Astrocyte (in vitro differentiated cells and primary cell): ENCODE data around the gene DLGAP1. TPM values are rescaled to one million over a fixed set of nuclear protein-coding genes. Genes with fewer than 3 reads are reported as not detected.

Experiments used
- DNase-seq: peaks from one replicate; pipeline ENCODE4 v3.0.0-alpha.2; 2010; ENCODE audit warnings: low read depth
- FAIRE-seq: peaks from 2 replicates; lab custom pipeline; 2011; peaks lifted over from hg19 to GRCh38; lab: Jason Lieb, UNC
- H2AFZ ChIP-seq: 2 replicates; pipeline ENCODE4 v1.6.0; 2012; ENCODE audit warnings: low read depth, low read length, inconsistent platforms
- H3K27ac ChIP-seq: 2 replicates; pipeline ENCODE4 v1.5.1; 2011; ENCODE audit warnings: low read depth, low read length, inconsistent platforms
- H3K27me3 ChIP-seq: 2 replicates; pipeline ENCODE4 v1.6.0; 2011; ENCODE audit warnings: low read length, inconsistent platforms; ENCODE audit not compliant: insufficient read depth
- H3K36me3 ChIP-seq: 2 replicates; pipeline ENCODE4 v1.5.1; 2011; ENCODE audit warnings: low read length, inconsistent platforms; ENCODE audit not compliant: insufficient read depth
- H3K4me1 ChIP-seq: 2 replicates; pipeline ENCODE4 v1.5.1; 2011; ENCODE audit warnings: low read length, inconsistent platforms; ENCODE audit not compliant: insufficient read depth
- H3K4me2 ChIP-seq: 2 replicates; pipeline ENCODE4 v1.6.0; 2012; ENCODE audit warnings: low read length, inconsistent platforms
- H3K4me3 ChIP-seq: 2 replicates; pipeline ENCODE4 v1.5.1; 2011; ENCODE audit warnings: low read depth, mild to moderate bottlenecking, low read length, inconsistent platforms; ENCODE audit not compliant: insufficient read depth
- H3K79me2 ChIP-seq: 2 replicates; pipeline ENCODE4 v1.6.0; 2012; ENCODE audit warnings: mild to moderate bottlenecking, low read length, inconsistent platforms; ENCODE audit not compliant: insufficient read depth
- H3K9ac ChIP-seq: 2 replicates; pipeline ENCODE4 v1.6.0; 2012; ENCODE audit warnings: mild to moderate bottlenecking, low read length, inconsistent platforms
- H3K9me3 ChIP-seq: 2 replicates; pipeline ENCODE4 v1.5.1; 2012; ENCODE audit warnings: low read depth, mild to moderate bottlenecking, low read length, inconsistent platforms; ENCODE audit not compliant: insufficient read depth
- H4K20me1 ChIP-seq: 2 replicates; pipeline ENCODE4 v1.6.0; 2012; ENCODE audit warnings: low read length, inconsistent platforms; ENCODE audit not compliant: insufficient read depth
- H3K27ac Mint-ChIP-seq: one replicate; pipeline ENCODE4 v1.8.0; 2021; ENCODE audit warnings: mild to moderate bottlenecking, mixed read lengths; ENCODE audit not compliant: unreplicated experiment
- H3K27me3 Mint-ChIP-seq: one replicate; pipeline ENCODE4 v1.8.0; 2021; ENCODE audit warnings: low read depth, mixed read lengths; ENCODE audit not compliant: unreplicated experiment
- H3K36me3 Mint-ChIP-seq: one replicate; pipeline ENCODE4 v1.8.0; 2021; ENCODE audit warnings: low read depth, mixed read lengths; ENCODE audit not compliant: unreplicated experiment
- H3K4me1 Mint-ChIP-seq: one replicate; pipeline ENCODE4 v1.8.0; 2021; ENCODE audit warnings: low read depth, mixed read lengths; ENCODE audit not compliant: unreplicated experiment
- H3K4me3 Mint-ChIP-seq: one replicate; pipeline ENCODE4 v1.8.0; 2021; ENCODE audit warnings: mild to moderate bottlenecking, moderate library complexity, mixed read lengths; ENCODE audit not compliant: unreplicated experiment
- H3K9me3 Mint-ChIP-seq: one replicate; pipeline ENCODE4 v1.8.0; 2021; ENCODE audit warnings: mild to moderate bottlenecking, mixed read lengths; ENCODE audit not compliant: unreplicated experiment
- CTCF ChIP-seq: IDR thresholded peaks from 2 replicates; pipeline ENCODE4 v1.5.1; 2011; ENCODE audit warnings: low read depth, mild to moderate bottlenecking, inconsistent platforms, low read length, moderate library complexity; ENCODE audit not compliant: insufficient read depth
- EZH2 ChIP-seq: IDR thresholded peaks from 2 replicates; pipeline ENCODE4 v1.6.1; 2012; ENCODE audit warnings: mild to moderate bottlenecking, low read length, inconsistent platforms; ENCODE audit not compliant: insufficient read depth
- total RNA-seq: library from RNA; stranded (reverse); gene quantifications from 2 replicates; pipeline ENCODE4 v1.2.1, GENCODE V29; 2021

Gene DLGAP1
- total RNA-seq, 1 donor from 2014 or later: 2.3 TPM

GRCh38 chr18:3832025-3832638 lies 623.0 kb downstream of the DLGAP1 start:
- Histone ChIP-seq H2AFZ (no peak overlapping the region), H3K36me3 (no peaks in the 10 kb centered on the region), H3K4me1 (no peaks in the 10 kb centered on the region), H3K79me2 (no peaks in the 10 kb centered on the region), H3K4me2 (no peak overlapping the region), H3K9ac (no peak overlapping the region), H3K9me3 (no peaks in the 10 kb centered on the region), H3K4me3 (no peak overlapping the region), H4K20me1 (no peaks in the 10 kb centered on the region), H3K27ac (no peak overlapping the region), H3K27me3 (no peaks in the 10 kb centered on the region)
- Mint-ChIP-seq H3K27me3 (no peaks in the 10 kb centered on the region), H3K4me3 (no peak overlapping the region), H3K36me3 (no peaks in the 10 kb centered on the region), H3K9me3 (no peaks in the 10 kb centered on the region), H3K27ac (no peak overlapping the region), H3K4me1 (no peaks in the 10 kb centered on the region)
- DNase-seq: no peak
- TF ChIP-seq EZH2 (no peak), CTCF (no peak)
- FAIRE-seq: no peak

GRCh38 chr18:3830604-3831003 lies 624.5 kb downstream of the DLGAP1 start:
- Histone ChIP-seq H3K36me3 (no peaks in the 10 kb centered on the region), H3K27me3 (no peaks in the 10 kb centered on the region), H3K9me3 (no peaks in the 10 kb centered on the region), H3K79me2 (no peaks in the 10 kb centered on the region), H3K27ac (no peak overlapping the region), H3K4me2 (no peak overlapping the region), H4K20me1 (no peaks in the 10 kb centered on the region), H3K4me1 (no peaks in the 10 kb centered on the region), H2AFZ (no peak overlapping the region), H3K4me3 (no peak overlapping the region), H3K9ac (no peak overlapping the region)
- DNase-seq (peak; percentile 26), FAIRE-seq (no peak)
- Mint-ChIP-seq H3K27me3 (no peaks in the 10 kb centered on the region), H3K9me3 (no peaks in the 10 kb centered on the region), H3K4me1 (no peaks in the 10 kb centered on the region), H3K36me3 (no peaks in the 10 kb centered on the region), H3K27ac (no peak overlapping the region), H3K4me3 (no peak overlapping the region)
- no peak for TF ChIP-seq CTCF
- no peak for TF ChIP-seq EZH2

- H2AFZ ChIP-seq: no peak overlapping the region
- DNase-seq: no peak
- FAIRE-seq: no peak
- Mint-ChIP-seq H3K27me3 (no peaks in the 10 kb centered on the region), H3K9me3 (no peaks in the 10 kb centered on the region), H3K4me3 (no peak overlapping the region), H3K4me1 (no peaks in the 10 kb centered on the region), H3K27ac (no peak overlapping the region), H3K36me3 (no peaks in the 10 kb centered on the region)
- H3K4me3 ChIP-seq: no peak overlapping the region
- no peaks in the 10 kb centered on the region for H4K20me1 ChIP-seq
- H3K27me3 ChIP-seq: no peaks in the 10 kb centered on the region
- no peaks in the 10 kb centered on the region for H3K9me3 ChIP-seq
- H3K36me3 ChIP-seq: no peaks in the 10 kb centered on the region
- H3K79me2 ChIP-seq: no peaks in the 10 kb centered on the region
- H3K4me2 ChIP-seq: no peak overlapping the region
- no peaks in the 10 kb centered on the region for H3K4me1 ChIP-seq
- TF ChIP-seq EZH2: no peak
- no peak for TF ChIP-seq CTCF
- no peak overlapping the region for H3K9ac ChIP-seq
- H3K27ac ChIP-seq: no peak overlapping the region
Observed at GRCh38 chr18:3827236-3827845, 627.8 kb downstream of the DLGAP1 start.
